GM20431 (cell line): ENCODE measurements around the gene THBS2.

ENCODE experiments used
- in situ Hi-C: fragments of 300-500 bp; cut with MseI, MboI; formaldehyde crosslinking; loops from one replicate; pipeline ENCODE4 v1.15.0; 2020; ENCODE audit warnings: low sequenced_read_pairs; ENCODE audit not compliant: unreplicated experiment

Gene THBS2

GRCh38 chr6:169251822-169252504, 1.7 kb downstream of the THBS2 start:
- in situ Hi-C loops = no loop called here

- in situ Hi-C loops = no loop called here
Measured at GRCh38 chr6:169251371-169251802, 2.3 kb downstream of the THBS2 start.

GRCh38 chr6:169250660-169251059, 3.0 kb downstream of the THBS2 start:
- in situ Hi-C loops = no loop called here

- in situ Hi-C loops = no loop called here
Measured at GRCh38 chr6:169249057-169249456, 4.6 kb downstream of the THBS2 start.

GRCh38 chr6:169248521-169248971, 5.1 kb downstream of the THBS2 start:
- in situ Hi-C loops = no loop called here

- in situ Hi-C loops = no loop called here
Measured at GRCh38 chr6:169247991-169248390, 5.7 kb downstream of the THBS2 start.

- in situ Hi-C loops = no loop called here
Measured at GRCh38 chr6:169247419-169247818, 6.2 kb downstream of the THBS2 start.

- in situ Hi-C loops = no loop called here
Measured at GRCh38 chr6:169246445-169246844, 7.2 kb downstream of the THBS2 start.

GRCh38 chr6:169244684-169245383, 8.8 kb downstream of the THBS2 start:
- in situ Hi-C loops = no loop called here

- in situ Hi-C loops = no loop called here
Measured at GRCh38 chr6:169243661-169244060, 10.0 kb downstream of the THBS2 start.

GRCh38 chr6:169243186-169243585, 10.5 kb downstream of the THBS2 start:
- in situ Hi-C loops = no loop called here

- in situ Hi-C loops = no loop called here
Measured at GRCh38 chr6:169241688-169242350, 11.8 kb downstream of the THBS2 start.

GRCh38 chr6:169240591-169241390, 12.9 kb downstream of the THBS2 start:
- in situ Hi-C loops = no loop called here

- in situ Hi-C loops = no loop called here
Measured at GRCh38 chr6:169240125-169240524, 13.5 kb downstream of the THBS2 start.

- in situ Hi-C loops = no loop called here
Measured at GRCh38 chr6:169239181-169239580, 14.5 kb downstream of the THBS2 start.

- in situ Hi-C loops = no loop called here
Measured at GRCh38 chr6:169238766-169239165, 14.9 kb downstream of the THBS2 start.

GRCh38 chr6:169237496-169238134, 16.0 kb downstream of the THBS2 start:
- in situ Hi-C loops = no loop called here

GRCh38 chr6:169236988-169237387, 16.7 kb downstream of the THBS2 start:
- in situ Hi-C loops = no loop called here

GRCh38 chr6:169236545-169236944, 17.1 kb downstream of the THBS2 start:
- in situ Hi-C loops = no loop called here

GRCh38 chr6:169235286-169235685, 18.4 kb downstream of the THBS2 start:
- in situ Hi-C loops = no loop called here
